Endothelial cell of umbilical vein (primary cell): ENCODE measurements around the gene CBLL1. TPM values are rescaled to one million over a fixed set of nuclear protein-coding genes. Genes with fewer than 3 reads are reported as not detected.

ENCODE experiments used
- BruUV-seq: library from RNA; stranded (reverse); fragments of 400-500 nt; replicated peaks from 2 replicates; lab custom pipeline; 2021; lab: Mats Ljungman, UMichigan
- CTCF ChIA-PET: fragments of 300-600, 350-600 bp; sonication (Branson Sonifier 250); formaldehyde crosslinking; loops from one replicate; lab custom pipeline; 2021; ENCODE audit warnings: antibody characterized with exemption, inconsistent platforms; lab: Charles Lee
- POLR2A ChIA-PET: fragments of 300-600, 350-600 bp; sonication (Branson Sonifier 250); formaldehyde crosslinking; loops from one replicate; lab custom pipeline; 2021; ENCODE audit warnings: antibody characterized with exemption, inconsistent platforms; lab: Charles Lee
- DNase-seq: peaks from one replicate; pipeline ENCODE4 v3.0.0-alpha.2; 2011; ENCODE audit warnings: low read depth, low spot score
- FAIRE-seq: peaks from 2 replicates; lab custom pipeline; 2011; peaks lifted over from hg19 to GRCh38; lab: Jason Lieb, UNC
- H2AFZ ChIP-seq: 2 replicates; pipeline ENCODE4 v1.6.0; 2012; ENCODE audit warnings: low read depth, low read length, control low read depth, inconsistent platforms
- H3K27ac ChIP-seq: 2 replicates; pipeline ENCODE4 v1.5.1; 2011; ENCODE audit warnings: low read depth, mild to moderate bottlenecking, control low read depth, low read length, moderate library complexity; ENCODE audit not compliant: insufficient read depth
- H3K27me3 ChIP-seq, 2 experiments: 2 replicates each; pipeline versions ENCODE4 v1.6.0 to v1.6.1; 2011; ENCODE audit warnings: low read length in 2 of 2, mixed read lengths in 1 of 2; ENCODE audit not compliant: control insufficient read depth in 2 of 2, insufficient read depth in 2 of 2
- H3K36me3 ChIP-seq, 2 experiments: 2 replicates in 1 of 2; 3 replicates in 1 of 2; pipeline ENCODE4 v1.5.1; 2011; ENCODE audit warnings: low read length in 2 of 2, mild to moderate bottlenecking in 1 of 2, moderate library complexity in 1 of 2; ENCODE audit not compliant: control insufficient read depth in 2 of 2, insufficient read depth in 2 of 2; ENCODE audit errors: extremely low read depth in 1 of 2
- H3K4me1 ChIP-seq: 3 replicates; pipeline ENCODE4 v1.5.1; 2011; ENCODE audit warnings: mild to moderate bottlenecking, low read length; ENCODE audit not compliant: control insufficient read depth, insufficient read depth; ENCODE audit errors: extremely low read depth
- H3K4me2 ChIP-seq: 2 replicates; pipeline ENCODE4 v1.6.1; 2011; ENCODE audit warnings: low read length, control low read depth, mixed read lengths; ENCODE audit not compliant: insufficient read depth
- H3K4me3 ChIP-seq, 3 experiments: fragments of 200-600 bp in 1 of 3; sonication (generic), shearing (Covaris generic) in 1 of 3; replicated peaks in 1 of 3; 2 replicates each; pipeline ENCODE4 v1.5.1; 2011 to 2016; ENCODE audit warnings: control low read depth in 3 of 3, low read length in 3 of 3, mild to moderate bottlenecking in 2 of 3, inconsistent platforms in 1 of 3, low read depth in 1 of 3, moderate library complexity in 1 of 3; ENCODE audit not compliant: insufficient read depth in 1 of 3
- H3K79me2 ChIP-seq: 2 replicates; pipeline ENCODE4 v1.6.0; 2012; ENCODE audit warnings: low read length, inconsistent platforms; ENCODE audit not compliant: control insufficient read depth, insufficient read depth
- H3K9ac ChIP-seq: replicated peaks from 2 replicates; pipeline ENCODE3; 2011; ENCODE audit warnings: low read length, control low read depth; ENCODE audit not compliant: insufficient read depth; ENCODE audit errors: extremely low read depth
- H3K9me1 ChIP-seq: replicated peaks from 3 replicates; pipeline ENCODE4 v1.6.0; 2011; ENCODE audit warnings: mild to moderate bottlenecking, low read length; ENCODE audit not compliant: control insufficient read depth, insufficient read depth; ENCODE audit errors: extremely low read depth
- H3K9me3 ChIP-seq: replicated peaks from 2 replicates; pipeline ENCODE4 v1.5.1; 2012; ENCODE audit warnings: low read length, inconsistent platforms; ENCODE audit not compliant: control insufficient read depth, insufficient read depth
- H4K20me1 ChIP-seq: replicated peaks from 2 replicates; pipeline ENCODE3; 2011; ENCODE audit warnings: mild to moderate bottlenecking, low read length; ENCODE audit not compliant: control insufficient read depth, insufficient read depth; ENCODE audit errors: extremely low read depth
- CTCF ChIP-seq, 2 donors: IDR thresholded peaks; 1 replicate in 1 of 2; 2 replicates in 1 of 2; pipeline ENCODE4 v1.5.1; 2011; ENCODE audit warnings: low read length in 2 of 2, mild to moderate bottlenecking in 2 of 2, moderate library complexity in 2 of 2, control low read depth in 1 of 2, inconsistent platforms in 1 of 2, low read depth in 1 of 2; ENCODE audit not compliant: insufficient read depth in 1 of 2; ENCODE audit errors: extremely low read depth in 1 of 2
- EZH2 ChIP-seq: IDR thresholded peaks from 2 replicates; pipeline ENCODE4 v1.6.1; 2012; ENCODE audit warnings: borderline replicate concordance, low read depth, mild to moderate bottlenecking, moderate library complexity, low read length, inconsistent platforms; ENCODE audit not compliant: severe bottlenecking
- FOS ChIP-seq: IDR thresholded peaks from 2 replicates; pipeline ENCODE4 v1.6.1; 2011; ENCODE audit warnings: mild to moderate bottlenecking, low read length, moderate library complexity, borderline replicate concordance; ENCODE audit not compliant: insufficient read depth
- GATA2 ChIP-seq: IDR thresholded peaks from 2 replicates; pipeline ENCODE4 v1.7.0; 2011; ENCODE audit warnings: low read depth, mild to moderate bottlenecking, moderate library complexity, mixed read lengths, low read length; ENCODE audit not compliant: insufficient read length, insufficient read depth
- JUN ChIP-seq: IDR thresholded peaks from 2 replicates; pipeline ENCODE4 v1.6.1; 2011; ENCODE audit warnings: borderline replicate concordance, low read depth; ENCODE audit not compliant: insufficient read length, insufficient read depth
- MAX ChIP-seq: IDR thresholded peaks from 2 replicates; pipeline ENCODE4 v1.6.1; 2011; ENCODE audit not compliant: insufficient read depth, insufficient read length
- MYC ChIP-seq: IDR thresholded peaks from one replicate; pipeline ENCODE4 v1.6.1; 2011; ENCODE audit warnings: mild to moderate bottlenecking, low read depth, low read length
- POLR2A ChIP-seq: IDR thresholded peaks from 2 replicates; pipeline ENCODE4 v1.6.1; 2012; ENCODE audit warnings: low read depth, mild to moderate bottlenecking, control low read depth, low read length
- POLR2AphosphoS5 ChIP-seq: IDR thresholded peaks from 2 replicates; pipeline ENCODE4 v1.6.1; 2012; ENCODE audit warnings: low read depth, mild to moderate bottlenecking, control low read depth, low read length, moderate library complexity; ENCODE audit not compliant: insufficient read depth
- dilution Hi-C: fragments of 300-500 bp; cut with MboI; formaldehyde crosslinking; loops from one replicate; pipeline ENCODE4 v1.15.0; 2019; ENCODE audit warnings: low sequenced_read_pairs; ENCODE audit not compliant: extremely low pct_ligation_motif_present
- intact Hi-C: fragments of 100-400 bp; cut with micrococcal nuclease; formaldehyde crosslinking; loops from one replicate; pipeline ENCODE4 v1.10.0; 2022
- polyA plus RNA-seq, 4 experiments: library from polyadenylated mRNA; depleted of rRNA in 3 of 4; stranded (reverse) in 3 of 4; unstranded in 1 of 4; fragments of >200 nt; gene quantifications; 2 replicates each; pipeline versions ENCODE4 v1.2.1 to v1.2.3, GENCODE V29; 2011 to 2012; ENCODE audit warnings: missing spikeins in 1 of 4
- total RNA-seq: library from RNA; stranded (reverse); gene quantifications from 2 replicates; pipeline ENCODE4 v1.2.3, GENCODE V29; 2021

Gene CBLL1
- total and polyA plus RNA-seq, 2 donors (not counting 3 experiments of a cell fraction or from before 2014, with no cell fraction given) = 23.1 to 30.6 TPM

GRCh38 chr7:107708956-107709355 lies 35.0 kb upstream of the CBLL1 start:
- H4K20me1 ChIP-seq = no peaks in the 10 kb centered on the region
- TF ChIP-seq CTCF (IDR thresholded peaks at IDR 0.05; ENCODE audit: extremely low read depth in 1 of 2, insufficient read depth in 1 of 2, low read depth in 1 of 2, low read length in 2 of 2) (no peak), MYC (no peak), POLR2A (no peak), FOS (no peak), JUN (no peak), EZH2 (no peak), GATA2 (no peak), POLR2AphosphoS5 (no peak), MAX (no peak)
- no peaks in the 10 kb centered on the region for H3K36me3 ChIP-seq
- intact Hi-C loops (no loop called here), dilution Hi-C loops (no loop called here)
- no peaks in the 10 kb centered on the region for H3K27me3 ChIP-seq
- ChIA-PET CTCF (interaction anchor here (1.1 kb wide), 1 partner anchor 35 kb away, joined by 3 read pairs; the partner anchor contains the start of gene CBLL1), POLR2A (no interaction called here)
- H3K4me3 ChIP-seq = no peak overlapping the region
- no peak for FAIRE-seq
- H3K79me2 ChIP-seq = no peaks in the 10 kb centered on the region
- BruUV-seq = no TSS peak
- no peak overlapping the region for H3K4me2 ChIP-seq
- no peaks in the 10 kb centered on the region for H3K4me1 ChIP-seq
- no peak overlapping the region for H3K27ac ChIP-seq
- DNase-seq = no peak
- H3K9me3 ChIP-seq = no peaks in the 10 kb centered on the region
- no peak overlapping the region for H2AFZ ChIP-seq
- no peak overlapping the region for H3K9ac ChIP-seq
- H3K9me1 ChIP-seq = no peaks in the 10 kb centered on the region
